HuH-7 (cell line): ENCODE measurements around the gene ODAD3.
"Not testable (repeated sequence)": the region's sequence is repeated elsewhere in the genome, so short reads cannot be mapped to it uniquely, and the experiment has no call there.

Source experiments
- DNase-seq: peaks from one replicate; pipeline ENCODE4 v3.0.0; 2011; ENCODE audit warnings: low spot score

The ODAD3 gene

DNA sequence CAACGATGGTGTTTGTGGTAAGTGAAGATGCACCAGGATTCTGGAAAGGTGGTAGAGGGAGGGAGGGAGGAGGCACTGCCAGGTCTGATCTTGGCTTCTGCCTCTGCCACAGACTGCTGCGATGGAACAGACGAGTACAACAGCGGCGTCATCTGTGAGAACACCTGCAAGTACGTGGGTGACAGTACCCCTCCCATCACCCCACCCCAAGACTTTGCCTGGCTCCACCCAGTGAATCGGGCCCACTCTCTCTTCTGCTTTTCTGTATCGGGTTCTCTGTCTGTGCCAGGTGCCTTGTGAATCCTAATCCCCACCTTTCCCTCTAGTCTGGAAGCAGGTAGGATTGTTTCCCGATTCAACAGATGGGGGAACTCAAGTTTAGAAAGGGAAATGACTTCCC is 3.0 kb upstream of the ODAD3 start:
- DNase-seq = no peak

DNA sequence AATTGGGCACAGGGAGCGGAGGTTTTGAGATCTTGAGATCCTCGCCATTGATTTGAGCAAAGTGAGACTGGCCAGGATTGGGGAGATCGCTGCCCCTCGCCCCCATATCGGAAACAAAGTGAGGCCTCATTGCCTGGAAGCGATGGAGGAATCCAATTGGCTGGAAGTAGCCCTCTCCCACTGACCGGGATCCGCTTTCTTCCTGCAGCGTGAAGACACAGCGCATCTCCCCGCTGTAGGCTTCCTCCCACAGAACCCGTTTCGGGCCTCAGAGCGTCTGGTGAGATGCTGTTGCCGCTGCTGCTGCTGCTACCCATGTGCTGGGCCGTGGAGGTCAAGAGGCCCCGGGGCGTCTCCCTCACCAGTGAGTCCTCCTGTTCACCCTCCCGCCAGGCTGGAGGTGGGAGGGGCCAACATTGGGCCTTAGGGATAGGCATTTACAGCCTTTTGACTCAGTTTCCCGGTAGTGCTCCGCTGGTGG is 952 bp upstream of the ODAD3 start:
- DNase-seq = no peak

DNA sequence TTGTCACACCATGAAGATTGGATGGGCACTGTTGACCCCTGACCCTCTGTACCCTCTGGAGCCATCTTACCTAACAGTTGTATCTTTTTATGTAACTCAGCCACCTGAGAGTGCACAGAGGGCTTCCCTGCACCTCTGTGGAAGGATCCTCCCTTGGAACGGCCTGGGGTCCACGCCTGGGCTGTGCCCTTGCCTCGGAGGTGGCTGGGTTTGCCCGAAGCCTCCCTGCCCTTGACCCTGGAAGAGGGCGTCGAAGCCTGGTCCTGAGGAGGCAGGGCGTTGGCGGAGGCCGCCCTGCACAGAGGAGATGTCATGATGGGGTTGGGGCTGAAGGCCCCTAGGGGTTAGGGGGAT is 241 bp downstream of the ODAD3 start:
- no peak for DNase-seq

DNA sequence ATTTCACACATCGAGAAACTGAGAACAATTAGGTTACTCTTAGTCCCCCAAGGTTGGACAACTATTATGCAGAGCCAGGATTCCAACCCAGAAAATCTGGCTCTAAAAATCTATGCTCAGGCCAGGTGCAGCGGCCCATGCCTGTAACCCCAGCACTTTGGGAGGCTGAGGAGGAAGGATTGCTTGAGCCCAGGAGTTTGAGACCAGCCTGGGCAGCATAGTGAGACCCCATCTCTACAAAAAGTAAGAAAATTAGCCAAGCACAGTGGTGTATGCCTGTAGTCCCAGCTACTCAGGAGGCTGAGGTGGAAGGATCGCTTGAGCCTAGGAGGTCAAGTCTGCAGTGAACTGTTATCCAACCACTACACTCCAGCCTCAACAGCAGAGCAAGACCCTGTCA is 1.4 kb downstream of the ODAD3 start:
- not testable (repeated sequence) for DNase-seq

DNA sequence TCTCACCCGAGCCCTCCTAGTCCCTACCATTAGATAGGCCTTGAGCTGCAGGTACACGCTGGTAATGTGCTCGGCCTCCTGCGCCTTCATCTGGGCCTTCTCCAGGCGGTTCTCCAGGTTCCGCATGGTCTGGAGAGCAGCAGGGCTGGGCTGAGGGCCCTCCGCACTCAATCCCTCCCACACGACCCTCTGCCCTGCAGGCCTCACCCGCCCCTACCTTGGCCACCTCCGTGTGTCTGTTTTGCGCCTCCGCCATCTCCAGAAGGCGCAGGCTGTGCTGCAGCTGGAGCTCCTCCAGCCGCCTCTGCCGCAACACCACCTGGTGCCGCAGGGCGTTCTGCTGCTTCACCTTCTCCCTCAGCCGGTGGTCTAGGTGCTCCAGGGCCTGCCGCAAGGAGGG is 8.3 kb downstream of the ODAD3 start:
- DNase-seq = no peak

DNA sequence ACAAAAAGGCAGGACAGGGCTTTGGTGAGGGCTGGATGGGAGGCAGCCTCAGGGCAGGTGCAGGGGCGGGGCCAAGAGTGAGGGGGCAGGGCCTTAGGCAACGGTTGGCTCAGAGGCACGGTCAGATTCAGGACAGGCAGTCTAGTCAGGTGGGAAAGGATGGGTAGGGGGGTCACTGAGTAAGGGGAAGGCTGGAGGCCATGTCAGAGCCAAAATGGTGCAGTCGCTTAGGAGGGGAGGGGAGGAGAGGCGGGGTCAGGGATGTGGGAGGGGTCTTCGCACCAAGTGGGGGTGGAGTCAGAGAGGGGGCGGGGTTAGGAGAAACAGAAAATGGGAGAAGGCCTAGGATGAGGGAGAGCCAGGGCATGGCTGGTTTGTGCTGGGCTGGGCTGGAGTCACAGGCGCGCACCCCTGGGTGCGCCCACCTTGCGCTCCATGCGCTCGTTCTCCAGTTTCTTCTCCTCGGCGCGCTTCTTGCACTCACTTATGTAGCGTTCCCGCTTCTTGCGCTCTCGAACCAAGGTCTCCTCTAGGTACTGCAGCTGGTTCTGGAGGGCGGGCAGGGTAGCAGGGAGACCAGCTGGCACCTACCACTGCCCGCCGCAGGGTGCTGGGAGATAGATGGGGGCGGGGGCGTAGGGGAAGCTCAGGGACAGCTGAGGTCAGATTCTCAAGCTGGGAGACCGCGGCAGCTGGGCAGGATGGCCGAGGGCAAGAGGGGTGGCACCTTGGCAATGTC is 9.0 kb downstream of the ODAD3 start:
- DNase-seq = no peak

DNA sequence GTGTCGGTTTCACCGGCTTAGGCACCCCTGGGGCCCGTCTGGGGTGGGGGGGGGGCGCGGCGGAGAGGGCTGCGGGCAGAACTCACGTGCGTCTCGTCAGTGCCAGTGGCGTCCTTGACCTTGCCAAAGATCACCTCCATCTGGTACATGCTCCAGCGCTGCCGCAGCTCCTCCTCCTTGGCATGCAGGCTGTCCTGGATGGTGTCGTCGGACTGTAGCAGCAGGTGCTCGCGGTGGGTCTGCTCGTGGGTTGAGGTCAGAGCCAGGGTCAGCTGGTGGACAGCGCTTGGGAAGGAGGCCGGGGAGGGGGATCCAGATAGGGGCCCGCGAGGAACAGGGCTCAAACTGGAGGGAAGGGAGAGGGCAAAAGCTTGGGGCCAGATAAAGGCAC is 11.1 kb downstream of the ODAD3 start:
- peak; percentile 34 for DNase-seq

DNA sequence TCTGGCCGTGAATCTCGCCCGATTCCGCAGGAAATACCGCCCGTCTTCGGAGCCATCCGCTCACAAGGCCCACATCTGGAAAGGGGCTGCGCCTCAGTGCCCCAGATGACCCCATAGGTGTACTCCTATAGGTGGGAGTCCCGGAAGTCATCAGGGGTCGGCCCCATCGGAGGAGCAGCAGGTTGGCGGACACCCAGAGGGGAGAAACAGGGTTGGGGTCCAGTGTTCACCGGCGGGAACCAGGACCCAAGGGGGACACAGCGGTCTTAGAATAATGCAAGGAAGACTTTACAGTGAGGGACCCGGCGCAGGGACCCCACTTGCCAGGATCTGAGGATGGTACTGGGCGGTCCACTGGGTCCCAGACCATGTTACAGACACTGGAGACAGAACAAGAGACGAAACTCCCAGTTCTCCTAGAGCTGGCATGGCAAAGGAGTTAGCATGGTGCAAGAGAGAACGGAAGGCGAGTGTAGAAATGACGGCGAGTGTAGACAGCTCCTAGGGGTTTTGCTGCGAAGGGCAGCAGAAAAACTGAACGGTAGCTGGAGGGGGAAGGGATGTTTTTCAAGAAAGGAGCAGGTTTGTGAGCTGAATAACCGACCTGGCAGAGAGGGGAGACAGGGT is 11.6 kb downstream of the ODAD3 start:
- DNase-seq = no peak

DNA sequence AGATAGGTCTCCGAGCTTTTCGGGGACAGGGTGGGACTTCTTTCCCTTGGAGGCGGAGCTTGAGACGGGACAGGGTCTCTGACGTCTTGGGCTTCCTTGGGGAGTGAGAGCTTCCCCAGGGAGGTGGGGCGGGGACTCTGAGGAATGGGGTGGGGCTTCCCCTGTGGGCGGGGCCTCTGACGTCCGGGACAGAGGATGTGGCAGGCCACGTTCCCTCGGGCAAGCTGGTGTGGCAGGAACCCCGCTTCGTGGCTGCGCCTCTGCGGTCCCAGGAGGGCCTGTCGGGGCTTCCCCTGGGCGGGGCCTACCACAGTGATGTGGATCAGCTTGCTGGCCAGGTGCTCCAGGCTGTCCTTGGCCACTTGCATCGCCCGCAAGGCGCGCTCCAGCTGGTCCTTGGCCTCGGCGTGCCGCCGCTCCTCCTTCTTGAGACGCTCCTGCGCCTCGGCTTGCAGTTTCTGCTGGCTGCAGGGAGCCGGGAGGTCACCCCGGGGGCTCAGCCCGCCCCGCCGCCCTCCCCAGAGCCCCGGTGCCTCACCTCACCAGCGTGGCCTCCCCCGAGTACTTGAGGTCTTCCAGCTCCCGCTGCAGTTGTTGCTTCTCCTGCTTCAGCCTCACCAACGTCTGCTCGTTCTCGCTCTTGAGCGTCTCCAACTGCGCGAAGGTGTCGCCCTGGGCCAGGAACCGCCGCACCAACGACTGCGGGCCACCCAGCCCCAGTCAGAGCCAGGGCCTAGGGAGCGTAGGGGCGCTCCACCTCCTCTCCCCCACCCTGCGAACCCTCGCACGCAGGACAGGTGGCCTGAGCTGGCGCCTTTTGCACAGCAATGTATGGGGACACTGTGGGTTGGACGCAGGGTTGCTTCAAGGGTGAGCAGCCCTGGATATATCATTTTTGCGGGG is 12.5 kb downstream of the ODAD3 start:
- DNase-seq = no peak

DNA sequence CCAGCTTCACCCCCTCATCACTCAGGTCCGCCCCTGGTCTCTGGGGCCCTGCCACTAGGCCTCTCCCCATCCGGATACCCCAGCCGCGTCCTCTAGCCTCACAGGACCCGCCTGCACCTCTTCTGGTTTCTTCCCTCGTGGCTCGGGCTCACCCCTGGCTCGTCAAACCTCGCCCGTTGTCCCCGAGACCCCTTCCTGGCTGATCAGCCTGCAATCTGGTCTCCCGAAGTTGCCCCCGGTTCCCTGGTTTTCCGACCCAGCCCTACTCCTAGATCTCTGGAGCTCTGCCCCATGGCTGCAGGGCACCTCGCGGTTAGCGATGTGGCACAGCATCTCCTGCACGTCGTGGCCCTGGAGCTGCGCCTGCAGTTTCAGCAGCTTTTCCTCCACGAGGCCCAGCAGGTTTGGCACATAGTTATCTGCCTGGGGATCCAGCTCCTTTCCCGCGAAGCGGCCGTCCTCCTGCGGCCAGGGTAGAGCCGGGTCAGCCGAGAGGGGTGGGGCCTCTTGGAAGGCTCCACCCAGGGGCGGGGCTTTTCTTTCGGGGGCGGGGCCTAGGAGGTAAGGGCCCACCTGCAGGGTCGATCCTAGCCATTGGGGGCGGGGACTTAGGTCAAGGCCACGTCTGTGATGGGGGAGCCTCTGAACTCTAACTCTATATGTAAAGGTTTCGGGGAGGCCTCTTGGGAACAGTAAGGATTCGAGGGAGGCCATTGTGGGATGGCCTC is 13.4 kb downstream of the ODAD3 start:
- DNase-seq = peak; percentile 54

DNA sequence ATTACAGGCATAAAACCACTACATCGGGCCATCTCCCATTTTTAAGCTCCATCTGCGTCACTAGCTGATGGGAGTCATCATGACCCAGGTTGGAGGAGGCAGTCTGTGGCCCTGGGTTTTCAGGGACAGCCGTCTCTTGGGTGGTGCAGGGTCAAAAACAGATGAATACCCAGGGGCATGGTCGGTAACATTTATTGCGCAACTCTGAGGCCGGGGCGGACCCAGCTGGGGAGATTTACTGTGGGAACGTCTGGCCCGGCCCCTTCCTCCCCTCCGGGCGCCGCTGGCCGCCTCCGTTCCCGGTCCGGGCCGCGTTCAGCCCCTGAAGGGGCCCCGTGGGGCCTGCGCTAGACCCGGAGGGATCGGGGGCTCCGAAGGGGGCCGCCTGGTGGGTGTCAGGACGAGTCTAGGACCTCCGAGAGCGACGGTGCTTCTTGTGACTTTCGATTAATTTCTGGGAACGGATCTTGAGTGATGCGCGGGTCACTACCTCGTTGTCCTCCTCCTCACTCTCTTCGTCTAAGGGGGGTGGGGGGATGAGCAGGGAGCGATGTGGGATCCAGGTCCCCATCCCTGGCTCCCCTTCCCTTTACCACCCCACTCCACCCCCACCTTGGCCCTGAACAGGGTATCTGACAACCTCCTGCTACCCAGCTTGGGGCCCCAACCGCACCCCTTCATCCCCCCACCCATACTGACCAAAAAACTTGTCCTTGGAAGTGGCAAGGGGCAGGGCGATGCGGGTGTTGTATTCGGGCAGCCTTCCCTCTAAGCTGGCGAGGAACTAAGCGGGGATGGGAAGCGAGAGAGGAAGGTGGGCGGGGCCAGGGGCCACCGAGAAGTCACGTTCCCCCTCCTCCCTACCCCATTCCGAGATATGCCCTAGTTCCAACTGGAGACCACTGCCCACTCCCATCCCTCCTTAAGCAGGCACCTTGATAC is 14.2 kb downstream of the ODAD3 start:
- peak; percentile 75 for DNase-seq

DNA sequence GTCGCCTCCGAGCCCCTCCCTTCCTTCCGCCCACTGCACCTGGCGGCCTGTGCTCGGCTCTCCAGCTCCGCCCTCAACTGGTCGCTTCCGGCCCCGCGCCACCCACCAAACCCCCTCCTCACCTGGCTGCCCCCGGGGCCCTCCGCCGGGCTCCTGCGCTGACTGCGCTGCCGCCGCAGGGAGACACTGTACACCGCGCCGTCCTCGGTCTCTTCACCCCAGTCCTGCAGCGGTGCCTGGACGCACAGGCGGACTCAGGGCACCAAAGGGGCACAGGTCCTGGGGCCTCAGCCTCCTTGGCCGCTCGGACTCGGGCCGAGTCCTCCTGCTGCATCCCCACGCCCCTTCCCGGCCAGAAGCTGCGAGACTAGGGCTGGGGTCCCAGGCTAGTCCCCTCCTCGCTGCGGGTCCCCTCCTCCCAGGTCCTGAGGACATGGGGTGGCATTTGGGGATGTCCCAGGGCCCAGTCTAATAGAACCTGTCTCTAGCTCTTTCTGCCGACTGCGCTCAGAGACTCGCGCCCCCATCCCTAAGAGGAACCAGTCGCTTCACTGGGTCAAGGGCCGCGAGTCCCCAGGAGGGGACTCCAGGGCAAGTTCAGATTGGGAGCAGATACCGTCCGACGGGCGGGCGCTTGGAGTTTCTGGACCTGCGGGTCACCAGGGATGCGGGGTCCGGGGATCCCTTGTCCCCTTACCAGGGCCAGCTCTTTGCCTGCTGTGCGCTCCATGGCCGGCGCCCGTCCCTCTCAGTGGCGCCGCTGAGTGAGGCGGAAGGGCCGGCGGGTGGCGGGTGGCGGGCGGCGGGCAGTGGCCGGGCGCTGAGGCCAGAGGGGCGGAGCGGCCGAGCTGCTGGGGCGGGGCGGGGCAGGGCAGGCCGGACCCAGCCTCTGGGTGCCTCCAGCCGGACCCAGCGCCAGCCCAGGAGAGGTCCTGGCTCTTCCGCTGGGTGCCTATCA is 16.1 kb downstream of the ODAD3 start, which contains the start of gene RGL3:
RGL3 (minus strand) TSS at position 766 of the 958 bp plus-strand sequence; CDS start at position 730, 36 bp downstream.
- peak; percentile 72 for DNase-seq

DNA sequence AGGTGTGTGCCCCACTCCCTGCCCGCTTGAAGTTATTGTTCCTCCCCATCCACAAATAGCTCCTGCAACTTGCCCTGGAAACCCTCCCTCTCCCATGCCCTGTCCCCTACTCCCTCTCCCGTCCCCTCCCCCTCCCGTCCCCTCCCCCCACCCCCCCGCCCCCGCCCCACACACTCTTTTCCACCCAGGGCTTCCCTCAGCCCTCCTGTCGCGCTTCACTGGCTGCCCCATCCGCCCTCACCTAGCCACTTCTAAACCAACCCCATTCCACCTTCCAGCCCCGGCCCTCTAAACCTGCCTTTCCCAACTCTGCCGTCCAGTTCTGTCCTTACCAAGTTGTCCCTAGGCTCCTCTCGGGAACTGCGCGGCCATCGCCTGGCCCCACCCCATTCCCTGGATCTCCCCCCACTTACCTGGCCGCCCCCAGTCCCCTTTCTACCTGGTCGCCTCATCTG is 16.8 kb downstream of the ODAD3 start:
- DNase-seq = no peak

DNA sequence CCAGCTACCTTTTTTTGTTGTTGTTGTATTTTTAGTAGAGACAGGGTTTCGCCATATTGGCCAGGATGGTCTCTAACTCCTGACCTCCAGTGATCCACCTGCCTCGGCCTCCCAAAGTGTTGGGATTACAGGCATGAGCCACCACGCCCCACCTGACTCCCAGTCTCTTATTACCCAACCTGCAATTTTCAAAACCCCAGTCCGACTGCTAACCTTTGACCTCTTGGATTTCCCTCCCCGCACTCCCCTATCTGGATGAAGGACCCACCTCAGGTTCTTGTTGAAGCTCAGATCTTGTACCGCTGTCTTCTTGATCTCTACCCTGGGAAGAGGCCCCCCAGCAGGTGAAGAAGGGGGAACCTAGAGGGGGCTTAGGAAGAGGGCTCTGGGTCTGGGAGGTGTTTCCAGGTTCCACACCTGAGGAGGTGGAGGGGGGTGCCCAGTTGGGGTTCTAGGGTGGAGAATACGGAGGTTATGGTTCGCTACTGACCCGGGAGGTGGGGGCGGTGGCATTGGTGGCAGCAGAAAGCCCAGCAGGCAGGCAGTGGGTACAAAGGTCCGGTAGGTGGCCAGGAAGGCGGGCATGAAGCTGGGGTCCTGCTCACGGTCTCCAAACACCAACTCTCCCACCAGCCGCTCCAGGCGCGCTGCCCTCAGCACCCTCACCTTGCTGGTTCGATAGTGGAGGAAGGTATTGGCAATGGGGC is 18.4 kb downstream of the ODAD3 start:
- DNase-seq = no peak

DNA sequence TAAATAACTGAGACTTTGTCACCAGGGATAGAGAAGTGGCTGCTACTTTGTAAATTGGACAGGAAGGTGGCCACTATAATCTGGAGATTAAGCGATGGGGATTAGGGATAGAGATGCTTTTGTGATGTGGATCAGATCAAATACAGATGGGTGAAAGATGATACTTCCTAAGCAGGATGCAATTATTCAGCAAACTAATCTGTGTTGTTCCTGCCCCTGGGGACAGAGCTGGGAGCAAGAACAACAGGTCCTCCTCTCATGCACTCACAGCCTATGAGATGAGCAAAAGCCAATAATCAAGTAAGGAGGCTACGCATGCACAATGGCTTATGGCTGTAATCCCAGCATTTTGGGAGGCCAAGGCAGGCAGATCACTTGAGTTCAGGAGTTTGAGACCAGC is 20.4 kb downstream of the ODAD3 start:
- no peak for DNase-seq

DNA sequence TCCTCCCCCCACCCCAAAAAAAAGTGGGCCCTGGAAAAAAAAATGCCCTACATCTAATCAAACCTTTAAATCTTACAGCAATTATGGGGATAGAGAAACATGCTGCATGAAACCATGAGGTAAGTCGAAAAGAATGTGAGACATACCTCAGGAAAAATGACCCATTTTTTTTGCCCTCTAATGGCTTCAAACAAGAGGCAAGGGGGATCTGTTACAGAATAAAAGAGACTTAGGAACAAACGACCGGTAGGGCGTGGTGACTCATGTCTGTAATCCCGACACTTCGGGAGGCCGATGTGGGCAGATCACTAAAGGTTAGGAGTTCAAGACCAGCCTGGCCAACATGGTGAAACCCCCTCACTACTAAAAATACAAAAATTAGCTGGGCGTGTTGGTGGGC is 24.2 kb downstream of the ODAD3 start:
- DNase-seq = no peak

DNA sequence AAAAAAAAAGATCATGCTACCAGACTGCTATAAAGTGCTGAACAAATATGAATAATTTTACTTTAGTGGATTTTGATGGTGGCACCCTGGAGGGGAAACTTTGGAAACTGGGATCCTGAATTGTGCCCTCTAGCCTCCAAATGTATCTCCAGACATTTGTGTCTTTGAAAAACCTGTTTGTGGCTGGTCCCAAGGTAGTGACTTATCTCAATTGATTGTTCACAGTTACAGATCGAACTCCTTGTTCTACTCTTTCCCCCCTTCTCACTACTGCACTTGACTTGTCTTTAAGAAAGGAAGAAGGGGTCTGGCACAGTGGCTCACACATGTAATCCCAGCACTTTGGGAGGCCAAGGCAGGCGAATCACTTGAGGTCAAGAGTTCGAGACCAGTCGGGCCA is 26.3 kb downstream of the ODAD3 start:
- no peak for DNase-seq

DNA sequence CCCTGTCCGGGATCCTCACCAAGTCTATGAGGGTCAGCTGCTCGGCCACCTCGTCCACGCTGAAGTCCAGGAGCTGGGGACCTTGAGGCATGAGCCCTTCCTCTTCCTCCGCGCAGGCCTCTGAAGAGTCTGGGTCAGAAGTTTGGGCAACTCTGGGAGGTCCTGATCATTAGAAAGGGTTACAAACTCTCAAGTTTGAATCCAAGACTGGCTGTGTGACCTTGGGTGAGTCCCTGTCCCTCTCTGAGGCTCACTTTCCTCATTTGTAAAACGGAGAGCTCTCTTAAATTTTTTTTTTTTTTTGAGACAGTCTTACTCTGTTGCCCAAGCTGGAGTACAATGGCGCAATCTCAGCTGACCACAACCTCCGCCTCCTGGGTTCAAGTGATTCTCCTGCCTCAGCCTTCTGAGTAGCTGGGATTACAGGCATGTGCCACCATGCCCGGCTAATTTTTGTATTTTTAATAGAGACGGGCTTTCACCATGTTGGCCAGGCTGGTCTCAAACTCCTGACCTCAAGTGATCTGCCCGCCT is 28.2 kb downstream of the ODAD3 start:
- not testable (repeated sequence) for DNase-seq
